H1 (cell line): ENCODE results near the gene ZNF385C.
A peak's percentile ranks its signal among the peaks of the same experiment; 100 is the strongest.

ENCODE experiments used
- CEBPB ChIP-seq: IDR thresholded peaks from 2 replicates; pipeline ENCODE4 v1.6.1; 2012; ENCODE audit warnings: low read depth, low read length
- CTCF ChIP-seq, 3 experiments: IDR thresholded peaks; 1 replicate in 2 of 3; 2 replicates in 1 of 3; pipeline versions ENCODE4 v1.5.1 to v1.6.1; 2011; ENCODE audit warnings: low read length in 3 of 3, mild to moderate bottlenecking in 3 of 3, inconsistent platforms in 2 of 3, low read depth in 1 of 3, moderate library complexity in 1 of 3; ENCODE audit not compliant: insufficient read depth in 1 of 3; ENCODE audit errors: control extremely low read depth in 1 of 3
- EZH2 ChIP-seq: fragments of 200-600 bp; sonication (generic); IDR thresholded peaks from 2 replicates; pipeline ENCODE4 v1.7.1; 2012; ENCODE audit warnings: low read depth, mild to moderate bottlenecking, moderate library complexity, low read length, inconsistent platforms; ENCODE audit not compliant: severe bottlenecking
- GABPA ChIP-seq: IDR thresholded peaks from 2 replicates; pipeline ENCODE4 v1.6.1; 2011; ENCODE audit warnings: mild to moderate bottlenecking, low read length, moderate library complexity, borderline replicate concordance; ENCODE audit not compliant: insufficient read depth
- KDM1A ChIP-seq: fragments of 200-600, 300-600 bp; sonication (generic); IDR thresholded peaks from 2 replicates; pipeline ENCODE4 v1.7.1; 2016; ENCODE audit warnings: mild to moderate bottlenecking, low read length, borderline replicate concordance
- KDM4A ChIP-seq: IDR thresholded peaks from one replicate; pipeline ENCODE4 v1.7.1; 2012; ENCODE audit warnings: low read depth, mild to moderate bottlenecking, moderate library complexity, low read length, inconsistent platforms; ENCODE audit not compliant: severe bottlenecking
- POLR2A ChIP-seq, 2 experiments: IDR thresholded peaks; 1 replicate in 1 of 2; 2 replicates in 1 of 2; pipeline ENCODE4 v1.6.1; 2011; ENCODE audit warnings: low read depth in 2 of 2, low read length in 2 of 2, mild to moderate bottlenecking in 2 of 2; ENCODE audit errors: control extremely low read depth in 1 of 2
- RAD21 ChIP-seq, 2 experiments: IDR thresholded peaks in 1 of 2; conservative IDR thresholded peaks in 1 of 2; 2 replicates each; pipeline ENCODE4 v1.6.1; 2011; ENCODE audit warnings: low read depth in 2 of 2, low read length in 2 of 2, improper control_type of control experiment in 1 of 2, inconsistent platforms in 1 of 2, mild to moderate bottlenecking in 1 of 2, moderate library complexity in 1 of 2
- RXRA ChIP-seq: IDR thresholded peaks from 2 replicates; pipeline ENCODE4 v1.6.1; 2011; ENCODE audit warnings: low read depth, mild to moderate bottlenecking, low read length, moderate library complexity; ENCODE audit not compliant: insufficient read depth
- SP2 ChIP-seq: IDR thresholded peaks from 2 replicates; pipeline ENCODE4 v1.6.1; 2012; ENCODE audit warnings: mild to moderate bottlenecking, low read length, inconsistent platforms
- SUZ12 ChIP-seq: fragments of 200-600 bp; sonication (generic); IDR thresholded peaks from 2 replicates; pipeline ENCODE4 v1.6.1; 2012; ENCODE audit warnings: mild to moderate bottlenecking, inconsistent platforms, low read length, moderate library complexity, mixed read lengths
- TAF7 ChIP-seq: optimal IDR thresholded peaks from 2 replicates; pipeline ENCODE3; 2011; ENCODE audit warnings: low read depth, mild to moderate bottlenecking, inconsistent platforms, low read length, moderate library complexity, borderline replicate concordance
- YY1 ChIP-seq: IDR thresholded peaks from 2 replicates; pipeline ENCODE4 v1.6.1; 2011; ENCODE audit warnings: low read depth, mild to moderate bottlenecking, low read length

- TF ChIP-seq CEBPB (no peak), GABPA (no peak), RXRA (no peak), CTCF (IDR thresholded peaks at IDR 0.05; ENCODE audit: control extremely low read depth in 1 of 3, insufficient read depth in 1 of 3, low read depth in 1 of 3, low read length in 3 of 3) (no peak), KDM1A (no peak), RAD21 (IDR thresholded peaks at IDR 0.05 in 1 of 2, conservative IDR thresholded peaks at IDR 0.05 in 1 of 2; ENCODE audit: low read depth in 2 of 2, low read length in 2 of 2) (no peak), YY1 (no peak), POLR2A (IDR thresholded peaks at IDR 0.05; ENCODE audit: control extremely low read depth in 1 of 2, low read depth in 2 of 2, low read length in 2 of 2) (no peak), EZH2 (no peak), KDM4A (no peak), TAF7 (peak; percentile 21), SUZ12 (no peak), SP2 (no peak)
Measured at GRCh38 chr17:42016411-42016831, 81.9 kb downstream of the ZNF385C start.
